ENCODE results near the gene ITGA1.

The ITGA1 gene

GRCh38 chr5:52773342-52773741 is 14.4 kb upstream of the ITGA1 start:
- DNase-seq: no peak

GRCh38 chr5:52774005-52774410 is 13.7 kb upstream of the ITGA1 start:
- no peak for DNase-seq

- DNase-seq: peak; percentile 56
These were observed 11.6 kb upstream of the ITGA1 start for GRCh38 chr5:52776116-52776515.

GRCh38 chr5:52777186-52777585 is 10.5 kb upstream of the ITGA1 start:
- no peak for DNase-seq

DNA sequence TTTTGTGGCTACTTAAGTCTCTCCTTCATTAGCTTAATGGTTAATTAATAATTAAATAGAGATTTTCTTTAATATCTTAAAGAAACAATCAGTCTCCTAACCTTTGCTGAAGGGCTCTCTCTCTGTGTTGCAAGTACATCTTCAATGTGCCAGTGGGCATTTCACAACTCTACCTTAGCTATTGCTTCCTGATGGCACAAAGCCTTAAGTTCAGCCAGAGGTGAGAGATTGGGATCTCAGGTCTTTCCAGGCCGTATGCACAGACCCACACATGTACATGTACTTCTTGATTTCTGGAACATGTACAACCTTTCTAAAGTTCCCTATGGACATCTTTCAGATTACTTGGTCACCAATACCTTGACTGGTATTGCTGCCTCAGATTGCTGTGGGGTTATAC is 8.9 kb upstream of the ITGA1 start:
- DNase-seq: no peak

GRCh38 chr5:52779213-52779612 is 8.5 kb upstream of the ITGA1 start:
- DNase-seq: no peak

DNA sequence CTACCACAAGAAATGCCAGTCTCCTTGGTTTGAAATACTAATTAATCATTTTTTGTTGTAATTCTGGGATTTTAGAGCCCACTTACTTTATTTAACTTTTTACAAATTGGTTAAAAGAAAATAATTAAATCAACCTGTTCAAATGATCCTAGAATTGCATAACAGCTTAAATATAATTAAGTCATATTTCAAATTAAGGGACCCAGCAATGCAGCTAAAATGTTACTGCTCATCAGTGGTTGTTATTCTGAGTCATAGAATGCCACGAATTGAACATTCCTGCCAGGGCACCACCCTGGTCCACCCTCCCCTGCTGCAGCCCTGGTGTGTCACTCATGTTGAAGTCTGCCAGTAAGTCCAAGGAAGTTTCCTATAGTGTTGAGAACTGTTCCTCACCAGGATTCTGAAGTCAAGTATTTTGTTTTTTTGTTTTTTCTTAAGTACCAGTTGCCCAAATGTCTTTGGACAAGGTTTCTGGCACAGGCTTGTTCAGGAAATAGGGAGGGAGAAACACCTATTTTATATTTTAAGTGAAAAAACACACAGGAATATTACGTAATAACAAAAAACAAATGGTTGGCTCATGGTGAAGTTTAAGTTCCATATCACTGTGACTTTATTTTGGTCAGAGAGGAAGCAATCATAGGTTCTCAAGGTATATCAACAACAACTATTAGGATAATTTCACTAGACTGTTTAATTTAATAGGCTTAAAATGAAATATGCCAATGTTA is 4.3 kb upstream of the ITGA1 start:
- no peak for DNase-seq

DNA sequence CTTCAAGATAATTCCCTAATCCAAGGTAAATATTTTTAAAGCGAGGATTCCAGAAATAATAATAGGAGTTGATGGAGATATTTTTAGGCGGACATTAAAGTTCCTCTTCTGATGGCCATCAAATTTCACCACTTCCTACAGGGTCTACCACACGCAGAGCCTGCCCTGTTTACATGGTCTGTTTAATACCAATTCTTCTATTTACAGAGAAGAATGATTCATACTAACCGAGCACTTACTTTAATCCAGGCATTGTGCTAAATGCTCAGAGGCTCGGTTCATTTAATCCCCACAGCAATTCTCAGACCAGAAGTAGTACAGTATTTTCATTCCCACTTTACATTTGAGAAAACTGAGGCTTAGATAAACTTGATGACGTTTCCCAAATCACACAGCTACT is 3.0 kb upstream of the ITGA1 start:
- no peak for DNase-seq

DNA sequence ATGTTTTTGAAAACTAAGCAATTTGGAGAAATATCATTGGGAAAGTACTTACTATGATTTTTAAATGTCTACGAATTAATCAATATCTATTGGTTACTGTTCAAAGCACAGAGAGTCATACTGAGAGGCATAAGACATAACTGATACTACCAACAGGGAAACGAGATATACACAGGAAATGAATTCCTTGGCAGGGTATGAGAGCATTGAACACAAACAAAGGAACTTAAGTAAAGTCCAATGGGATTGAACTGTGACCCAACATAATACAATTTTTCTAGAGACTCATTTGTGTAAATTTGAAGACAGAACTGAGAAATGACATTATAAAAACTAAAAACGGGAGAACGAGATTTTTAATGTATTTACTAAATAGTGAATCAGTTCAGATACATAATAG is 1.3 kb upstream of the ITGA1 start:
- no peak for DNase-seq

GRCh38 chr5:52786949-52787599 is 642 bp upstream of the ITGA1 start:
- DNase-seq: peak; percentile 44

DNA sequence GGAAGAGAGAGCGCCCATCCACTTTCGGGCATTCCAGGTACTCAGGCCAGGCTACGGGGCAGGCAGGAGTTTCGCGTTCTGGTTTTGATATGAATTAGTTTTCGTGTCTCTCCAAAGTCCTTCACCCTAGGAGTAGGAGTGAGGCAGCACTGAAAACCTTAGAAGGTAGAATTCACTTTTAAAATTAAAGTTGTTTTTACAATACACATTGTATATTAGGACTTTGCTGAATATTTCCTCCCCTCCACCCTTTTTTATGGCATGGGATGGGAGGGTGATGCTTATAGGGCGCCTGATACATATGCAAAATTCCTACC is 747 bp downstream of the ITGA1 start:
- DNase-seq: no peak

DNA sequence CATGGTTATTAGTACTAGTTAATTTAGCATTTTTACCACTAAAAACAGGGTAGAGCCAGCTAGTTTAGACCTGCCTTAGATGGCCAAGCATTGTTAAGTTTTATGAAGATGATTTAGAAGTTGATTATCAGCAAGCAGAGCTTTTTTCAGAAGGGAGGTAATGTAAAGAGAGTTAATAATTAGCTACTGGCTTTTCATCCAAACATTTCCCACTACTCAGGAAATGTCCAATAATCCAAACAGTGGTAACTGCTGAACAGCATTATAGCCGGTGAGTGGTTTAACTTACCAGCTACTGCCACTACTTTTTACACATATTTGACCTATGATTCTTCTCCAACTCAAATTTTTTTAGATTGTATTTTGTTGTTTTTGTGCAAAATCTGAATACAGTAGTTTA is 1.7 kb downstream of the ITGA1 start:
- no peak for DNase-seq

DNA sequence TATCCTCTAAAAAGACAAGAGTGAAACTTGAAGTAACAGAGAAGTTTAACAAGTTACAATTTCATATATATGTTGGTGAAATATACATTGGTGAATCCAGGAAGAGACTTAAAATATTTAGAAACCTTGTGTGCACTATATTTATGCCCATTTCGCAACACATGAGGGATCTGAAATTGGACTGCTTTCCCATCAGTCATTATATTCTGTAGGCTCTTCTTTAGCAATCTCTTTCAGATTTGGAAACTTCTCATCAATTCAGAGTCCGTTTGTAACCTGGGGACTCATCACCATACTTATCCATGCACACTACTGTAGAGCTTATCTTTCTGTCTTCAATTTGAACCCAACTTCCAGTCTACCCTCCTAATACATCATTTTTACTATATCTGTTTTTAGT is 2.1 kb downstream of the ITGA1 start:
- DNase-seq: no peak

DNA sequence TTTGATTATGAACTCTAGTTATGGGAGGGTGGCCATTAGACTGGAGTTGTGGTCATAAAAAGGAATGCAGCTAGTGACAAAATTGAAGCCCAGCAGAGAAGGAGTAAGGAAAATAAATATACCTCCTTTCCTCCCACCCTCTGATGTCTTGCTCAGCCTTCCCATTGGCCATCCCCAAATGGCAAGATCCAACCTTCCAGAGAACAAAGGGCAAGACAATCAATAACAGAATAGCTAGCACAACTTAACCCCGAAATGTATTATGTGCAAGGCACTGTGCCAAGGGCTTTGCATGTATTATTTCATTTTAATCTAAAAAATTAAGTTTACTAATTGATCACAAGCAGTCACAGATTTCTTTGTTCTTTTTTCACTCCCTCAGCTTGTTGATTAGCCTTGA is 3.6 kb downstream of the ITGA1 start:
- no peak for DNase-seq

- DNase-seq: no peak
These were observed 6.8 kb downstream of the ITGA1 start for GRCh38 chr5:52794519-52794918.

- DNase-seq: no peak
These were observed 8.3 kb downstream of the ITGA1 start for GRCh38 chr5:52796031-52796430.

- no peak for DNase-seq
These were observed 8.9 kb downstream of the ITGA1 start for GRCh38 chr5:52796516-52797103.

DNA sequence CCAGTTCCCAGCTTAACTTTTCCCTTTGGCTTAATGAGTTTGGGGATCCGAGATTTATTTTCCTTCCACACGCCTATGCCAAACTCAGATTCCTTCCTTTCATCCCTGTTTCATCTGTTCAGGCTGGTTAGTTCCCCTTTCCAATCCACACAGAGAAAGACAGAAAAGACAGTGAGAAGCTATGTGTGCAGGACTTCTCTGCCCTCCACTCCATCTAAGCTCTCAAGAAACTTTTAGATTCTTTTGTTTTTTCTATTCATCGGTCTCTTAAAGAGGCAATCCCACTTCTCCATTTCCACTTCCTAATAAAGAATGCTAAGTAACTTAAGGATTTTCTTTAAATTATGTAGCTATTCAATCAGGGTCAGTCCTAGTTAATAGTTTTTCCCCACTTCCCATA is 11.2 kb downstream of the ITGA1 start:
- no peak for DNase-seq

GRCh38 chr5:52799358-52799982 is 11.8 kb downstream of the ITGA1 start:
- peak; percentile 34 for DNase-seq

GRCh38 chr5:52799983-52800393 is 12.3 kb downstream of the ITGA1 start:
- DNase-seq: peak; percentile 97

DNA sequence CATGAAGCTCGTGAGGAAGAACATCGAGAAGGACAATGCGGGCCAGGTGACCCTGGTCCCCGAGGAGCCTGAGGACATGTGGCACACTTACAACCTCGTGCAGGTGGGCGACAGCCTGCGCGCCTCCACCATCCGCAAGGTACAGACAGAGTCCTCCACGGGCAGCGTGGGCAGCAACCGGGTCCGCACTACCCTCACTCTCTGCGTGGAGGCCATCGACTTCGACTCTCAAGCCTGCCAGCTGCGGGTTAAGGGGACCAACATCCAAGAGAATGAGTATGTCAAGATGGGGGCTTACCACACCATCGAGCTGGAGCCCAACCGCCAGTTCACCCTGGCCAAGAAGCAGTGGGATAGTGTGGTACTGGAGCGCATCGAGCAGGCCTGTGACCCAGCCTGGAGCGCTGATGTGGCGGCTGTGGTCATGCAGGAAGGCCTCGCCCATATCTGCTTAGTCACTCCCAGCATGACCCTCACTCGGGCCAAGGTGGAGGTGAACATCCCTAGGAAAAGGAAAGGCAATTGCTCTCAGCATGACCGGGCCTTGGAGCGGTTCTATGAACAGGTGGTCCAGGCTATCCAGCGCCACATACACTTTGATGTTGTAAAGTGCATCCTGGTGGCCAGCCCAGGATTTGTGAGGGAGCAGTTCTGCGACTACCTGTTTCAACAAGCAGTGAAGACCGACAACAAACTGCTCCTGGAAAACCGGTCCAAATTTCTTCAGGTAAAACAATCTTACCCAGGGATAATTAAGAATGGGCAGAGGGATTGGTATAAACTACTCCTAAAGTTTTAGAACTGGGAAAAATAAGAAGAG is 12.9 kb downstream of the ITGA1 start:
- DNase-seq: peak; percentile 79

GRCh38 chr5:52801329-52801728 is 13.6 kb downstream of the ITGA1 start:
- no peak for DNase-seq

GRCh38 chr5:52802272-52802973 is 14.7 kb downstream of the ITGA1 start:
- DNase-seq: no peak
